HG03097 (cell line): ENCODE measurements around the gene ANKRD12.
"Not testable (repeated sequence)": the region's sequence is repeated elsewhere in the genome, so short reads cannot be mapped to it uniquely, and the experiment has no call there.

Experiments
- ATAC-seq: cut with Tn5 transposase; IDR thresholded peaks from one replicate; pipeline ENCODE4 v1.9.1; 2021; ENCODE audit not compliant: unreplicated experiment, low FRiP score

ANKRD12 gene

GRCh38 chr18:9221040-9221439 lies 84.5 kb downstream of the ANKRD12 start:
- ATAC-seq = no peak

GRCh38 chr18:9221661-9222060 lies 85.1 kb downstream of the ANKRD12 start:
- no peak for ATAC-seq

GRCh38 chr18:9223356-9223755 lies 86.8 kb downstream of the ANKRD12 start:
- ATAC-seq = no peak

GRCh38 chr18:9226463-9226862 lies 89.9 kb downstream of the ANKRD12 start:
- no peak for ATAC-seq

- ATAC-seq = no peak
Measured at GRCh38 chr18:9231852-9232486, 95.4 kb downstream of the ANKRD12 start.

- ATAC-seq = no peak
Measured at GRCh38 chr18:9232977-9233376, 96.4 kb downstream of the ANKRD12 start.

GRCh38 chr18:9233771-9234440 lies 97.3 kb downstream of the ANKRD12 start:
- no peak for ATAC-seq

- no peak for ATAC-seq
Measured at GRCh38 chr18:9234528-9234927, 97.9 kb downstream of the ANKRD12 start.

GRCh38 chr18:9237981-9238380 lies 101.4 kb downstream of the ANKRD12 start:
- no peak for ATAC-seq

- ATAC-seq = no peak
Measured at GRCh38 chr18:9239720-9240119, 103.1 kb downstream of the ANKRD12 start.

GRCh38 chr18:9240270-9240669 lies 103.7 kb downstream of the ANKRD12 start:
- no peak for ATAC-seq

- no peak for ATAC-seq
Measured at GRCh38 chr18:9243029-9243428, 106.4 kb downstream of the ANKRD12 start.

- ATAC-seq = no peak
Measured at GRCh38 chr18:9244376-9244775, 107.8 kb downstream of the ANKRD12 start.

GRCh38 chr18:9248661-9249060 lies 112.1 kb downstream of the ANKRD12 start:
- no peak for ATAC-seq

GRCh38 chr18:9249254-9249653 lies 112.7 kb downstream of the ANKRD12 start:
- ATAC-seq = no peak

- ATAC-seq = no peak
Measured at GRCh38 chr18:9259173-9259572, 122.6 kb downstream of the ANKRD12 start.

GRCh38 chr18:9260388-9261380 lies 124.1 kb downstream of the ANKRD12 start:
- ATAC-seq = no peak

GRCh38 chr18:9263264-9263663 lies 126.7 kb downstream of the ANKRD12 start:
- ATAC-seq = no peak

GRCh38 chr18:9264797-9265196 lies 128.2 kb downstream of the ANKRD12 start:
- not testable (repeated sequence) for ATAC-seq

GRCh38 chr18:9273221-9273620 lies 136.6 kb downstream of the ANKRD12 start:
- ATAC-seq = no peak

GRCh38 chr18:9275890-9276289 lies 139.3 kb downstream of the ANKRD12 start:
- ATAC-seq = no peak
